ENCODE data around the gene SAE1. TPM values are rescaled to one million over a fixed set of nuclear protein-coding genes. Genes with fewer than 3 reads are reported as not detected.
A peak's percentile ranks its signal among the peaks of the same experiment; 100 is the strongest.

Gene SAE1
- total RNA-seq, 4 donors from 2014 or later, result 22.4 to 51.9 (median 44.7) TPM

DNA sequence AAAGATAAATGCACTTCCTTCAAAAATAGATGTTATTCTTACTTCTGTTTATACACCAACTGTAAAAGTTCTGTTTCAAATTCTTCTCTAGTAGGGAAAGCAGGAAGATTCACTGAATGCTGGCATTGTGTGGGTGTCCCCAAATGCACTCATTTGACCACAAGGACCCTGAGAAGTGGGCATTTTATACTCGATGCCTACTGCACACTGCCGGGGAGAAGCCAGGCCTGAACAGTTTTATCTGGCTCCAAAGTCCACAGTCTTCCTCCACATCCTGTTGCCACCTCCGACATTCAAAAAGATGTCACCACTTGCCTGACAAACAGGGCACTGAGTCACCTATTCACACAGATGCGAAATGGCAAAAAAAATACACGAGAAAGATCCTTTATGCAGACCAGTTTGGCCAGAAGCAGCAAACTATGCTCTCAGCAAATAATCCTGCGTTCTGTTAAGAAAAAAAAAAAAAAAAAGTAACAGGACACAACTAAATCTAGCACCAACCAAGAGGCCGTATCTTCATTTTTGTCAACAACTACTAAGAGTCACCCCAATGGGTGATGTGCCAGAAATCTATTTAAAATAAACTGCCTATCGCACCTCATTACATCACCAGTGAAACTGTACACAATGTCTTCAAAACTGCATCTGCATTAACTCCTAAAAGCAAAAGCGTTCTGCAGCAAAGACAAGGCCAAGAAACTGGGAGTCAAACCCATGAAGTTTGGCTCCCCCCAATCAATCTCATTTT, 23.3 kb upstream of the SAE1 start:
- Histone ChIP-seq H3K4me3 (peak overlapping the region; percentile 11), H3K36me3 (no peaks in the 10 kb centered on the region), H3K9me3 (no peaks in the 10 kb centered on the region), H3K27ac (peak overlapping the region; percentile 99), H3K27me3 (no peaks in the 10 kb centered on the region), H3K4me1 (peaks cover 61% of the 10 kb centered on the region)
- DNase-seq (ENCODE audit: low spot score in 2 of 2), result no peak
- WGBS, result 14% methylated on average over 9 of the region's 9 CpGs
- TF ChIP-seq CTCF (IDR thresholded peaks at IDR 0.05), result no peak

GRCh38 chr19:47107953-47108746, 22.5 kb upstream of the SAE1 start:
- DNase-seq (ENCODE audit: low spot score in 2 of 2), result no peak
- TF ChIP-seq CTCF (IDR thresholded peaks at IDR 0.05) (no peak), POLR2A (IDR thresholded peaks at IDR 0.05) (no peak), POLR2AphosphoS5 (IDR thresholded peaks at IDR 0.05) (no peak), EP300 (IDR thresholded peaks at IDR 0.05) (no peak)
- Histone ChIP-seq H3K4me3 (peak overlapping the region; percentile 11), H3K27ac (peak overlapping the region; percentile 99), H3K36me3 (no peaks in the 10 kb centered on the region), H3K27me3 (no peaks in the 10 kb centered on the region), H3K4me1 (peaks cover 56% of the 10 kb centered on the region), H3K9me3 (no peaks in the 10 kb centered on the region)
- WGBS, result 43% methylated on average over 9 of the region's 9 CpGs

- TF ChIP-seq POLR2A (IDR thresholded peaks at IDR 0.05) (no peak), POLR2AphosphoS5 (IDR thresholded peaks at IDR 0.05) (no peak), CTCF (IDR thresholded peaks at IDR 0.05) (no peak), EP300 (IDR thresholded peaks at IDR 0.05) (no peak)
- H3K27ac ChIP-seq, result peak overlapping the region; percentile 99
- H3K4me3 ChIP-seq, result peak overlapping the region; percentile 97
- no peaks in the 10 kb centered on the region for H3K9me3 ChIP-seq
- no peaks in the 10 kb centered on the region for H3K36me3 ChIP-seq
- DNase-seq (ENCODE audit: low spot score in 2 of 2), result no peak
- H3K27me3 ChIP-seq, result no peaks in the 10 kb centered on the region
- WGBS, result 34% methylated on average over 2 of the region's 2 CpGs
- H3K4me1 ChIP-seq, result peaks cover 58% of the 10 kb centered on the region
Observed at GRCh38 chr19:47109177-47109540, 21.5 kb upstream of the SAE1 start.

GRCh38 chr19:47109541-47110375, 20.9 kb upstream of the SAE1 start:
- DNase-seq (ENCODE audit: low spot score in 2 of 2), result no peak
- peaks cover 58% of the 10 kb centered on the region for H3K4me1 ChIP-seq
- H3K36me3 ChIP-seq, result no peaks in the 10 kb centered on the region
- H3K27ac ChIP-seq, result peak overlapping the region; percentile 99
- no peaks in the 10 kb centered on the region for H3K27me3 ChIP-seq
- no peaks in the 10 kb centered on the region for H3K9me3 ChIP-seq
- WGBS, result 11% methylated on average over 15 of the region's 15 CpGs
- peak overlapping the region; percentile 97 for H3K4me3 ChIP-seq
- TF ChIP-seq EP300 (IDR thresholded peaks at IDR 0.05), result no peak
- TF ChIP-seq POLR2AphosphoS5 (IDR thresholded peaks at IDR 0.05), result no peak
- TF ChIP-seq POLR2A (IDR thresholded peaks at IDR 0.05), result no peak
- TF ChIP-seq CTCF (IDR thresholded peaks at IDR 0.05), result no peak
